Natural killer cell (primary cell): Measurements from ENCODE around the gene ZNF12. TPM values are rescaled to one million over a fixed set of nuclear protein-coding genes. Genes with fewer than 3 reads are reported as not detected.

Experiments used
- ATAC-seq, 3 donors: fragments of 150-1000 bp in 2 of 3; fragments of 200-7000 bp in 1 of 3; cut with Tn5 transposase; 1 replicate in 1 of 3; 2 replicates in 2 of 3; pipeline ENCODE4 v1.10.0; 2021; ENCODE audit warnings: mild to moderate bottlenecking in 2 of 3, moderate library complexity in 2 of 3
- DNase-seq, 2 donors: peaks; one replicate each; pipeline versions ENCODE4 v3.0.0 to v3.0.0-alpha.2; 2013 to 2021; ENCODE audit warnings: mixed read lengths in 1 of 2
- H3K27ac ChIP-seq: one replicate; pipeline ENCODE4 v1.5.1; 2013; ENCODE audit warnings: mild to moderate bottlenecking, low read length
- H3K27me3 ChIP-seq: one replicate; pipeline ENCODE4 v1.6.1; 2013; ENCODE audit warnings: low read length; ENCODE audit not compliant: control insufficient read depth, insufficient read depth
- H3K36me3 ChIP-seq: one replicate; pipeline ENCODE4 v1.6.1; 2013; ENCODE audit warnings: low read length; ENCODE audit not compliant: control insufficient read depth, insufficient read depth
- H3K4me1 ChIP-seq: one replicate; pipeline ENCODE4 v1.6.1; 2013; ENCODE audit warnings: low read length; ENCODE audit not compliant: control insufficient read depth, insufficient read depth
- H3K4me3 ChIP-seq: one replicate; pipeline ENCODE4 v1.5.1; 2013; ENCODE audit warnings: low read length
- H3K9me3 ChIP-seq: one replicate; pipeline ENCODE4 v1.6.1; 2013; ENCODE audit warnings: low read length; ENCODE audit not compliant: control insufficient read depth, insufficient read depth
- H3K27ac Mint-ChIP-seq, 2 donors: one replicate each; pipeline ENCODE4 v1.8.0; 2022; ENCODE audit warnings: mild to moderate bottlenecking in 2 of 2, mixed read lengths in 2 of 2, moderate library complexity in 1 of 2
- H3K27me3 Mint-ChIP-seq, 2 donors: one replicate each; pipeline ENCODE4 v1.8.0; 2022; ENCODE audit warnings: low read depth in 2 of 2, mixed read lengths in 2 of 2
- H3K36me3 Mint-ChIP-seq: one replicate; pipeline ENCODE4 v1.8.0; 2022; ENCODE audit warnings: mixed read lengths
- H3K4me1 Mint-ChIP-seq, 2 donors: one replicate each; pipeline ENCODE4 v1.8.0; 2022; ENCODE audit warnings: mixed read lengths in 2 of 2
- H3K4me3 Mint-ChIP-seq: one replicate; pipeline ENCODE4 v1.8.0; 2022; ENCODE audit warnings: mild to moderate bottlenecking, moderate library complexity, mixed read lengths
- H3K9me3 Mint-ChIP-seq, 2 donors: one replicate each; pipeline ENCODE4 v1.8.0; 2022; ENCODE audit warnings: mixed read lengths in 2 of 2
- CTCF ChIP-seq: fragments of 200-600 bp; IDR thresholded peaks from one replicate; pipeline ENCODE4 v1.8.0; 2022; ENCODE audit warnings: antibody characterized with exemption
- WGBS: methylation state at CpG from one replicate; pipeline ENCODE4 v1.1.7; 2013; ENCODE audit warnings: missing lambda C conversion rate; ENCODE audit not compliant: insufficient coverage; 5-methylcytosine and 5-hydroxymethylcytosine counted together
- intact Hi-C: fragments of 100-400 bp; cut with micrococcal nuclease; formaldehyde crosslinking; loops from one replicate; pipeline ENCODE4 v1.14.2; 2022
- total RNA-seq, 4 donors: library from RNA; stranded (reverse); fragments of 120-200 nt in 1 of 4; gene quantifications; one replicate each; pipeline versions ENCODE4 v1.2.3 to v1.2.4, GENCODE V29; 2013 to 2022

Gene ZNF12
- total RNA-seq, 3 donors from 2014 or later (not counting 1 experiment from before 2014, with no cell fraction given) = 27.5 to 38.4 (median 28.1) TPM

- Histone ChIP-seq H3K9me3 (no peaks in the 10 kb centered on the region), H3K27ac (no peak overlapping the region), H3K4me1 (no peaks in the 10 kb centered on the region), H3K36me3 (peaks cover 21% of the 10 kb centered on the region), H3K27me3 (no peaks in the 10 kb centered on the region), H3K4me3 (no peak overlapping the region)
- TF ChIP-seq CTCF = no peak
- no peak overlapping the region for H3K4me3 Mint-ChIP-seq
- no peaks in the 10 kb centered on the region for H3K27me3 Mint-ChIP-seq
- ATAC-seq (no peak), DNase-seq (no peak)
- H3K27ac Mint-ChIP-seq = no peak overlapping the region
- peaks cover 0 to 8% of the 10 kb centered on the region in 2 donors for H3K4me1 Mint-ChIP-seq
- 98% methylated on average over 94 of the region's 94 CpGs for WGBS
- intact Hi-C loops = no loop called here
- H3K36me3 Mint-ChIP-seq = no peaks in the 10 kb centered on the region
- no peaks in the 10 kb centered on the region for H3K9me3 Mint-ChIP-seq
Observed at GRCh38 chr7:6654113-6654841, 52.5 kb downstream of the ZNF12 start.

GRCh38 chr7:6653071-6654003, 53.4 kb downstream of the ZNF12 start:
- H3K27me3 ChIP-seq = no peaks in the 10 kb centered on the region
- Mint-ChIP-seq H3K4me3 (no peak overlapping the region), H3K36me3 (no peaks in the 10 kb centered on the region), H3K9me3 (no peaks in the 10 kb centered on the region), H3K27me3 (no peaks in the 10 kb centered on the region), H3K27ac (no peak overlapping the region), H3K4me1 (no peaks in the 10 kb centered on the region)
- ATAC-seq (no peak), DNase-seq (no peak)
- intact Hi-C loops = no loop called here
- no peaks in the 10 kb centered on the region for H3K9me3 ChIP-seq
- 98% methylated on average over 146 of the region's 146 CpGs for WGBS
- no peak for TF ChIP-seq CTCF
- no peak overlapping the region for H3K27ac ChIP-seq
- peaks cover 21% of the 10 kb centered on the region for H3K36me3 ChIP-seq
- H3K4me1 ChIP-seq = no peaks in the 10 kb centered on the region
- no peak overlapping the region for H3K4me3 ChIP-seq

- intact Hi-C loops = no loop called here
- H3K9me3 ChIP-seq = no peaks in the 10 kb centered on the region
- Mint-ChIP-seq H3K27ac (no peak overlapping the region), H3K4me3 (no peak overlapping the region), H3K4me1 (no peaks in the 10 kb centered on the region), H3K9me3 (no peaks in the 10 kb centered on the region), H3K36me3 (no peaks in the 10 kb centered on the region), H3K27me3 (no peaks in the 10 kb centered on the region)
- no peaks in the 10 kb centered on the region for H3K27me3 ChIP-seq
- DNase-seq (no peak), ATAC-seq (no peak)
- 98% methylated on average over 75 of the region's 75 CpGs for WGBS
- no peak overlapping the region for H3K4me3 ChIP-seq
- peaks cover 21% of the 10 kb centered on the region for H3K36me3 ChIP-seq
- H3K27ac ChIP-seq = no peak overlapping the region
- H3K4me1 ChIP-seq = no peaks in the 10 kb centered on the region
- TF ChIP-seq CTCF = no peak
Observed at GRCh38 chr7:6652446-6653011, 54.2 kb downstream of the ZNF12 start.
